Loucy (cell line): ENCODE data around the gene DMBX1.

Experiments
- H2AFZ ChIP-seq: fragments of 200-600 bp; sonication (generic); 2 replicates; pipeline ENCODE4 v1.6.0; 2016; ENCODE audit warnings: antibody characterized with exemption, mild to moderate bottlenecking, low read length, moderate library complexity
- H3F3A ChIP-seq: fragments of 200-600 bp; 2 replicates; pipeline ENCODE4 v1.6.0; 2016; ENCODE audit warnings: antibody characterized with exemption, low read depth, mild to moderate bottlenecking
- H3K27me3 ChIP-seq: fragments of 200-600 bp; sonication (generic); 2 replicates; pipeline ENCODE4 v1.6.1; 2014; ENCODE audit warnings: low read length, mild to moderate bottlenecking; ENCODE audit not compliant: insufficient read depth, poor library complexity, severe bottlenecking
- H3K36me3 ChIP-seq: fragments of 200-600 bp; sonication (generic); 2 replicates; pipeline ENCODE4 v1.6.1; 2016; ENCODE audit warnings: low read length; ENCODE audit not compliant: insufficient read depth
- H3K4me1 ChIP-seq: fragments of 200-600 bp; sonication (generic); 2 replicates; pipeline ENCODE4 v1.5.1; 2014; ENCODE audit warnings: low read length, mild to moderate bottlenecking; ENCODE audit not compliant: insufficient read depth, poor library complexity, severe bottlenecking
- H3K4me2 ChIP-seq: fragments of 200-600 bp; sonication (generic); 2 replicates; pipeline ENCODE4 v1.6.0; 2014; ENCODE audit warnings: antibody characterized with exemption, low read length, low read depth, mild to moderate bottlenecking; ENCODE audit not compliant: poor library complexity, severe bottlenecking
- H3K4me3 ChIP-seq: fragments of 200-600 bp; sonication (generic); 2 replicates; pipeline ENCODE4 v1.5.1; 2014; ENCODE audit warnings: low read length, mild to moderate bottlenecking, mixed read lengths; ENCODE audit not compliant: poor library complexity, severe bottlenecking
- H3K79me2 ChIP-seq: fragments of 200-600 bp; sonication (generic); 2 replicates; pipeline ENCODE4 v1.6.1; 2014; ENCODE audit warnings: low read length; ENCODE audit not compliant: insufficient read depth
- H3K9ac ChIP-seq: fragments of 200-600 bp; sonication (generic); 2 replicates; pipeline ENCODE4 v1.6.0; 2014; ENCODE audit warnings: mild to moderate bottlenecking, low read depth, low read length, moderate library complexity; ENCODE audit not compliant: poor library complexity, severe bottlenecking
- H3K9me2 ChIP-seq: fragments of 200-600 bp; sonication (generic); replicated peaks from 2 replicates; pipeline ENCODE4 v1.6.1; 2016; ENCODE audit warnings: low read depth, low read length, mixed read lengths
- H3K9me3 ChIP-seq: fragments of 200-600 bp; sonication (generic); 2 replicates; pipeline ENCODE4 v1.6.1; 2014; ENCODE audit warnings: mild to moderate bottlenecking, antibody characterized with exemption, low read length, low read depth; ENCODE audit not compliant: insufficient read depth
- H4K20me1 ChIP-seq: fragments of 200-600 bp; sonication (generic); 2 replicates; pipeline ENCODE4 v1.6.0; 2014; ENCODE audit warnings: antibody characterized with exemption, low read length, mild to moderate bottlenecking; ENCODE audit not compliant: insufficient read depth, poor library complexity, severe bottlenecking
- EZH2phosphoT487 ChIP-seq: fragments of 200-600 bp; IDR thresholded peaks from 2 replicates; pipeline ENCODE4 v1.6.1; 2018; ENCODE audit warnings: antibody characterized with exemption, mild to moderate bottlenecking, moderate library complexity, borderline replicate concordance
- TF ChIP-seq, protein P1 (sequence below): fragments of 200-600 bp; sonication (generic); conservative IDR thresholded peaks from 2 replicates; pipeline ENCODE4 v1.5.1; 2014; ENCODE audit warnings: mild to moderate bottlenecking, antibody characterized with exemption, low read length

DMBX1 gene

DNA sequence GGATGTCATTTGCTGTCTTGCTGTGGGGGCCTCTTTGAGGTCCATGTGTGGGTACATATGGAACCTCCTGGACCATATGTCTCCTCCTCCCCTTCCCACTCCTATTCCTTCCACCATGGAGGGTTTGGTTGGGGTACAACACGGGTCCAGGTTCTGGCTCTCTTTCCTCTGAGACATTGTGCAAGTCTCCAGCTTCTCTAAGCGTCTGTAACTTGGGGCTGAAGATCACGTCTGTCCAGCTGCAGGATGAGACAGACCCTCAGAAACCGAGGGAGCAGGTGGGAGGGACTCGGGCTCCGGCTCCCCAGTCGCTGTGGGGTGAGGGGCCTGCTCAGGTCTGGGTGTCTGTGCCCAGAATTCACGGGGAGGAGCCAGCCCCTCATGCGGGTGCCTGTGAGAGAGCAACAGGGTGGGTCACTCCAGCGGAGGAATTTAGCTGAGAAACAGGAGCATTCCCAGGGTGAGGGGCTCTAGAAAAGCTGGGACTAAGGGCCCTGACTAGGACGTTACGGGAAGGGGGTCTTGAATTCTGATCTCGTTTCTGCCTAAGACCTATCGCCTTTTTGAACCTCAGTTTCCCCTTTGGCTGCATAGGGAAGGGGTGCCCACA is 42.0 kb upstream of the DMBX1 start:
- H3K9me3 ChIP-seq, result no peaks in the 10 kb centered on the region
- H3K4me3 ChIP-seq, result no peak overlapping the region
- no peak overlapping the region for H2AFZ ChIP-seq
- no peak overlapping the region for H3K4me2 ChIP-seq
- H3K9ac ChIP-seq, result no peak overlapping the region
- H3K36me3 ChIP-seq, result no peaks in the 10 kb centered on the region
- H4K20me1 ChIP-seq, result no peaks in the 10 kb centered on the region
- H3K79me2 ChIP-seq, result no peaks in the 10 kb centered on the region
- H3K27me3 ChIP-seq, result no peaks in the 10 kb centered on the region
- H3F3A ChIP-seq, result no peaks in the 10 kb centered on the region
- TF ChIP-seq, protein P1, sequence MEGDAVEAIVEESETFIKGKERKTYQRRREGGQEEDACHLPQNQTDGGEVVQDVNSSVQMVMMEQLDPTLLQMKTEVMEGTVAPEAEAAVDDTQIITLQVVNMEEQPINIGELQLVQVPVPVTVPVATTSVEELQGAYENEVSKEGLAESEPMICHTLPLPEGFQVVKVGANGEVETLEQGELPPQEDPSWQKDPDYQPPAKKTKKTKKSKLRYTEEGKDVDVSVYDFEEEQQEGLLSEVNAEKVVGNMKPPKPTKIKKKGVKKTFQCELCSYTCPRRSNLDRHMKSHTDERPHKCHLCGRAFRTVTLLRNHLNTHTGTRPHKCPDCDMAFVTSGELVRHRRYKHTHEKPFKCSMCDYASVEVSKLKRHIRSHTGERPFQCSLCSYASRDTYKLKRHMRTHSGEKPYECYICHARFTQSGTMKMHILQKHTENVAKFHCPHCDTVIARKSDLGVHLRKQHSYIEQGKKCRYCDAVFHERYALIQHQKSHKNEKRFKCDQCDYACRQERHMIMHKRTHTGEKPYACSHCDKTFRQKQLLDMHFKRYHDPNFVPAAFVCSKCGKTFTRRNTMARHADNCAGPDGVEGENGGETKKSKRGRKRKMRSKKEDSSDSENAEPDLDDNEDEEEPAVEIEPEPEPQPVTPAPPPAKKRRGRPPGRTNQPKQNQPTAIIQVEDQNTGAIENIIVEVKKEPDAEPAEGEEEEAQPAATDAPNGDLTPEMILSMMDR, result no peak
- TF ChIP-seq EZH2phosphoT487, result no peak
- no peaks in the 10 kb centered on the region for H3K9me2 ChIP-seq
- H3K4me1 ChIP-seq, result peaks cover 5% of the 10 kb centered on the region

DNA sequence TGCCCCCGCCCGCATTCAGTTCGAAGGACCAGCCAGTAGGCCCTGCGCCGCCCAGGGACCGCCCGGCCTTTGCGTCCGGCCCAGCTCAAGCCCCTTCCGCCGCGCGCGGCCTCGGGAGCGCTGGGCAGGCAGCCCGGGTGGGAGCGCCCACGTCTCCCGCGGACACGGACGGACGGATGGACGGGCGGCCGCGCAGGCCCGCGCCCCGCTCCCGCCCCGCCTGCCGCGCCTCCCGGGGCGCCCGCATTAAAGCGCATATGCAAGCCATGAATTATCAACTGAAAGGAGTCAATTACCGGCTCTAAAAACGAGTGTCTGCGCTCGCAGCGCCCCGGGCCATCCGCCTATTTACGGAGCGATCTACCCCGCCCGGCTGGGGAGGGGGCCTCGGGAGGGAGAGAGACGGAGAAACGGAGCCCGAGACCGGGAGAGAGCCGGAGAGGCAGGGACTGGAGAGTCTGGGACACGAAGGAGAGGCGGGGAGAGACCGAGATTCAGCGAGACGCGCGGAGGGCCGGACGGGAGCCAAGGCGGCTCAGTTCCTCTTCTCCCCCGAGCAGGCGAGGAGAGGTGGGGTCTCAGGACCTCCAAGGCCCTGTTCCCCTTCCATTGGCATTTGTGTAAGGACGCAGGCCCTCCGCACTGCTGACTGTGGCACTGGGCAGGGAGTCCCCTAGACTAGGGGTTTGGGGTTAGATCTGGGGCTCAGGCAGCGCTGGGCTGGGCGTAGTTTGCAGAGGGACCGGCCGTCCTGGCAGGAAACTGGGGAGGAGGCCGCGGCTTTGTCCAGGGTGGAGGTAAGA is 41.3 kb upstream of the DMBX1 start:
- Histone ChIP-seq H3K4me3 (no peak overlapping the region), H3K9ac (no peak overlapping the region)

DNA sequence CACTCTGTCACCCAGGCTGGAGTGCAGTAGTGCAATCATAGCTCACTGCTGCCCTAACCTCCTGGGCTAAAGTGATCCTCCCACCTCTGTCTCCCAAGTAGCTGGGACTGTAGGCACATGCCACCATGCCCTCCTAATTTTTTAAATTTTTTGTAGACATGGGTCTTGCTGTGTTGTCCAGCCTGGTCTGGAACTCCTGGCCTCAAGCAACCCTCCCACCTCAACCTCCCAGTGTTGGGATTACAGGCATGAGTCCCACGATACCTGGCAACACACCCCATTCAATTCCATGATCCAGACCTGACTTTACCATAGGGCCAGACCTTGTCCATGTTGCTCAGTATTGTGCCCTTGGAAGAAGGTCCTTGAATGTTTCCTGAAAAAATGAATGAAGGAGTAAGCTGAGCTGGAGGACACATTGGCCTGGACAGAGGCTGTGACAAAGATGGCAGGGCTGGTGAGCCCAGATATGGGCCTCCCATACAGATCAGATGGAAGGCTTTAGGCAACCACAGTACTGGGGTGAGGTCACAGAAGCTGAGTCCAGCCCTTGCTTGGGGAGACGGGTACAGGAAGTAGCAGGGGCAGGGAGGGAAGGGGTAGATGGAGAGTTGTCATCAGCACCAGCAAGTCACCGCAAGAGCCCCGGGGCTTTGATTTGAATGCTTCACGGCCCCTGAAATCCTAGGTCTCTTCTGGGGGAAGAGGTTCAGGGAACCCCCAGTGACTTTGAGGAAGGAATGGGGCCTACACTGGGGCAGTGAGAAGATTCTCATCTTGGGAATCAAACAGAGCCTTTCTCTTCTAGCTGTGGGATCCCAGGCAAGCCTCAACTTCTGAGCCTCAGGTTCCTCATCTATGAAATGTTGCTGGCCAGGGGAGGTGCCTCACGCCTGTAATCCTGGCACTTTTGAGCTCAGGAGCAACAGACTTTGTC is 40.1 kb upstream of the DMBX1 start:
- H3F3A ChIP-seq, result no peaks in the 10 kb centered on the region
- no peak overlapping the region for H3K4me2 ChIP-seq
- H3K9me2 ChIP-seq, result no peaks in the 10 kb centered on the region
- H3K36me3 ChIP-seq, result no peaks in the 10 kb centered on the region
- no peaks in the 10 kb centered on the region for H3K79me2 ChIP-seq
- no peak overlapping the region for H3K4me3 ChIP-seq
- H2AFZ ChIP-seq, result no peak overlapping the region
- no peak for TF ChIP-seq EZH2phosphoT487
- TF ChIP-seq, protein P1, result no peak
- H4K20me1 ChIP-seq, result no peaks in the 10 kb centered on the region
- no peaks in the 10 kb centered on the region for H3K27me3 ChIP-seq
- no peaks in the 10 kb centered on the region for H3K9me3 ChIP-seq
- H3K4me1 ChIP-seq, result no peaks in the 10 kb centered on the region
- no peak overlapping the region for H3K9ac ChIP-seq

More for the DNA sequence above, 41.3 kb upstream of the DMBX1 start:
- Histone ChIP-seq H3K4me1 (no peaks in the 10 kb centered on the region), H3F3A (no peaks in the 10 kb centered on the region), H4K20me1 (no peaks in the 10 kb centered on the region), H3K9me3 (no peaks in the 10 kb centered on the region), H3K36me3 (no peaks in the 10 kb centered on the region), H3K4me2 (no peak overlapping the region), H2AFZ (no peak overlapping the region), H3K27me3 (no peaks in the 10 kb centered on the region), H3K9me2 (no peaks in the 10 kb centered on the region), H3K79me2 (no peaks in the 10 kb centered on the region)
- no peak for TF ChIP-seq EZH2phosphoT487
- TF ChIP-seq, protein P1, result no peak
